Neural cell (in vitro differentiated cells): Measurements from ENCODE around the gene ADARB2. TPM values are rescaled to one million over a fixed set of nuclear protein-coding genes. Genes with fewer than 3 reads are reported as not detected.

ENCODE experiments used
- H2AFZ ChIP-seq: fragments of 200-600, 300-800 bp; sonication (generic), shearing (Covaris generic); 2 replicates; pipeline ENCODE4 v1.6.0; 2014; ENCODE audit warnings: low read depth, mild to moderate bottlenecking, antibody characterized with exemption, low read length, moderate library complexity
- H3F3A ChIP-seq: fragments of 200-600 bp; shearing (Covaris generic); 2 replicates; pipeline ENCODE4 v1.6.1; 2016; ENCODE audit warnings: mild to moderate bottlenecking, moderate library complexity, mixed read lengths, antibody characterized with exemption, low read length; ENCODE audit not compliant: insufficient read depth, poor library complexity, severe bottlenecking
- H3K27ac ChIP-seq: fragments of 200-600, 300-800 bp; sonication (generic), shearing (Covaris generic); 2 replicates; pipeline ENCODE4 v1.5.1; 2014; ENCODE audit warnings: mild to moderate bottlenecking, low read length, moderate library complexity
- H3K27me3 ChIP-seq: fragments of 300-800, 200-600 bp; sonication (generic), shearing (Covaris generic); 2 replicates; pipeline ENCODE4 v1.6.0; 2014; ENCODE audit warnings: mild to moderate bottlenecking, low read depth, low read length, moderate library complexity; ENCODE audit not compliant: insufficient read depth
- H3K36me3 ChIP-seq: fragments of 300-800, 200-600 bp; sonication (generic), shearing (Covaris generic); 2 replicates; pipeline ENCODE4 v1.5.1; 2014; ENCODE audit warnings: mild to moderate bottlenecking, antibody characterized with exemption, low read length, moderate library complexity; ENCODE audit not compliant: insufficient read depth
- H3K4me2 ChIP-seq: fragments of 300-800, 200-600 bp; sonication (generic), shearing (Covaris generic); 2 replicates; pipeline ENCODE4 v1.6.0; 2014; ENCODE audit warnings: mild to moderate bottlenecking, low read length
- H3K4me3 ChIP-seq: fragments of 300-800, 200-600 bp; sonication (generic), shearing (Covaris generic); 2 replicates; pipeline ENCODE4 v1.5.1; 2014; ENCODE audit warnings: mild to moderate bottlenecking, low read length, moderate library complexity
- H3K79me2 ChIP-seq: fragments of 200-600 bp; shearing (Covaris generic); replicated peaks from 2 replicates; pipeline ENCODE4 v1.6.0; 2014; ENCODE audit warnings: mild to moderate bottlenecking, low read length, moderate library complexity; ENCODE audit not compliant: insufficient read depth
- H3K9ac ChIP-seq: fragments of 300-800, 200-600 bp; sonication (generic), shearing (Covaris generic); 2 replicates; pipeline ENCODE4 v1.6.1; 2016; ENCODE audit warnings: mild to moderate bottlenecking, low read length, mixed read lengths
- H3K9me2 ChIP-seq: fragments of 200-600 bp; shearing (Covaris generic); 2 replicates; pipeline ENCODE4 v1.6.1; 2016; ENCODE audit warnings: mild to moderate bottlenecking, low read length, mixed read lengths; ENCODE audit not compliant: insufficient read depth
- H3K9me3 ChIP-seq: fragments of 200-600, 300-800 bp; sonication (generic), shearing (Covaris generic); 2 replicates; pipeline ENCODE4 v1.6.1; 2016; ENCODE audit warnings: mild to moderate bottlenecking, mixed run types, low read length, moderate library complexity, mixed read lengths
- H4K20me1 ChIP-seq: fragments of 200-600 bp; shearing (Covaris generic); 2 replicates; pipeline ENCODE4 v1.6.1; 2016; ENCODE audit warnings: mild to moderate bottlenecking, mixed run types; ENCODE audit not compliant: insufficient read depth
- CTCF ChIP-seq: fragments of 450-650 bp; IDR thresholded peaks from 2 replicates; pipeline ENCODE4 v1.5.1; 2014; ENCODE audit warnings: antibody characterized with exemption, mild to moderate bottlenecking, moderate library complexity; ENCODE audit not compliant: poor library complexity, severe bottlenecking
- EP300 ChIP-seq: fragments of 450-650 bp; conservative IDR thresholded peaks from 2 replicates; pipeline ENCODE4 v1.6.1; 2014; ENCODE audit warnings: antibody characterized with exemption, mild to moderate bottlenecking, moderate library complexity; ENCODE audit not compliant: poor library complexity, severe bottlenecking
- EZH2 ChIP-seq: fragments of 200-600, 300-800 bp; shearing (Covaris generic), sonication (generic); IDR thresholded peaks from 2 replicates; pipeline ENCODE4 v1.6.1; 2014; ENCODE audit warnings: antibody characterized with exemption, low read length, borderline replicate concordance, mild to moderate bottlenecking; ENCODE audit not compliant: insufficient read depth, poor library complexity, severe bottlenecking
- MXI1 ChIP-seq: fragments of 450-650 bp; conservative IDR thresholded peaks from 2 replicates; pipeline ENCODE4 v1.6.1; 2014; ENCODE audit warnings: antibody characterized with exemption, mild to moderate bottlenecking; ENCODE audit not compliant: poor library complexity, severe bottlenecking
- POLR2AphosphoS5 ChIP-seq: IDR thresholded peaks from 2 replicates; pipeline ENCODE4 v1.6.1; 2012
- RAD21 ChIP-seq: fragments of 450-650 bp; conservative IDR thresholded peaks from 2 replicates; pipeline ENCODE4 v1.6.1; 2014; ENCODE audit warnings: antibody characterized with exemption, mild to moderate bottlenecking, moderate library complexity
- REST ChIP-seq: IDR thresholded peaks from 2 replicates; pipeline ENCODE4 v1.6.1; 2012; ENCODE audit warnings: borderline replicate concordance
- SMC3 ChIP-seq: fragments of 450-650 bp; conservative IDR thresholded peaks from 2 replicates; pipeline ENCODE4 v1.6.1; 2014; ENCODE audit warnings: antibody characterized with exemption, mild to moderate bottlenecking, moderate library complexity; ENCODE audit not compliant: poor library complexity
- TAF1 ChIP-seq: IDR thresholded peaks from 2 replicates; pipeline ENCODE4 v1.6.1; 2012; ENCODE audit warnings: low read depth
- polyA plus RNA-seq: library from polyadenylated mRNA; depleted of rRNA; stranded (reverse); fragments of >200 nt; gene quantifications from 2 replicates; pipeline ENCODE4 v1.2.3, GENCODE V29; 2014

ADARB2 gene
- polyA plus RNA-seq, 1 donor from 2014 or later: 3.6 TPM

- H3F3A ChIP-seq: no peaks in the 10 kb centered on the region
- H3K36me3 ChIP-seq: no peaks in the 10 kb centered on the region
- H3K27ac ChIP-seq: no peak overlapping the region
- H4K20me1 ChIP-seq: no peaks in the 10 kb centered on the region
- no peak overlapping the region for H2AFZ ChIP-seq
- no peaks in the 10 kb centered on the region for H3K27me3 ChIP-seq
- H3K9ac ChIP-seq: no peak overlapping the region
- H3K4me2 ChIP-seq: no peak overlapping the region
- no peaks in the 10 kb centered on the region for H3K9me2 ChIP-seq
- TF ChIP-seq TAF1 (no peak), REST (no peak), MXI1 (no peak), EP300 (no peak), SMC3 (no peak), CTCF (no peak), EZH2 (no peak), POLR2AphosphoS5 (no peak), RAD21 (no peak)
- no peak overlapping the region for H3K4me3 ChIP-seq
- H3K9me3 ChIP-seq: no peaks in the 10 kb centered on the region
- no peaks in the 10 kb centered on the region for H3K79me2 ChIP-seq
Measured at GRCh38 chr10:1546431-1547110, 190.8 kb downstream of the ADARB2 start.

GRCh38 chr10:1545524-1545923 lies 191.8 kb downstream of the ADARB2 start:
- Histone ChIP-seq H3K27ac (no peak overlapping the region), H3F3A (no peaks in the 10 kb centered on the region)
- TF ChIP-seq MXI1: no peak
- no peak for TF ChIP-seq REST
- no peak for TF ChIP-seq SMC3
- no peak for TF ChIP-seq EZH2
- TF ChIP-seq POLR2AphosphoS5: no peak
- no peak for TF ChIP-seq TAF1
- no peak for TF ChIP-seq RAD21
- no peak for TF ChIP-seq CTCF
- TF ChIP-seq EP300: no peak

More at GRCh38 chr10:1545524-1545923, 191.8 kb downstream of the ADARB2 start:
- Histone ChIP-seq H3K9ac (no peak overlapping the region), H2AFZ (no peak overlapping the region), H3K4me2 (no peak overlapping the region), H3K27me3 (no peaks in the 10 kb centered on the region), H3K9me2 (no peaks in the 10 kb centered on the region), H3K79me2 (no peaks in the 10 kb centered on the region), H3K4me3 (no peak overlapping the region), H4K20me1 (no peaks in the 10 kb centered on the region), H3K9me3 (no peaks in the 10 kb centered on the region), H3K36me3 (no peaks in the 10 kb centered on the region)
